ENCODE results near the gene PLAAT2. TPM values are rescaled to one million over a fixed set of nuclear protein-coding genes. Genes with fewer than 3 reads are reported as not detected.
A peak's percentile ranks its signal among the peaks of the same experiment; 100 is the strongest.
"Not testable (repeated sequence)": the region's sequence is repeated elsewhere in the genome, so short reads cannot be mapped to it uniquely, and the experiment has no call there.

PLAAT2 gene
- total and polyA plus RNA-seq, 10 of the 15 experiments (the other 5 are each of a cell fraction or from before 2014, with no cell fraction given) = 4.6 to 25.9 (median 8.6) TPM

DNA sequence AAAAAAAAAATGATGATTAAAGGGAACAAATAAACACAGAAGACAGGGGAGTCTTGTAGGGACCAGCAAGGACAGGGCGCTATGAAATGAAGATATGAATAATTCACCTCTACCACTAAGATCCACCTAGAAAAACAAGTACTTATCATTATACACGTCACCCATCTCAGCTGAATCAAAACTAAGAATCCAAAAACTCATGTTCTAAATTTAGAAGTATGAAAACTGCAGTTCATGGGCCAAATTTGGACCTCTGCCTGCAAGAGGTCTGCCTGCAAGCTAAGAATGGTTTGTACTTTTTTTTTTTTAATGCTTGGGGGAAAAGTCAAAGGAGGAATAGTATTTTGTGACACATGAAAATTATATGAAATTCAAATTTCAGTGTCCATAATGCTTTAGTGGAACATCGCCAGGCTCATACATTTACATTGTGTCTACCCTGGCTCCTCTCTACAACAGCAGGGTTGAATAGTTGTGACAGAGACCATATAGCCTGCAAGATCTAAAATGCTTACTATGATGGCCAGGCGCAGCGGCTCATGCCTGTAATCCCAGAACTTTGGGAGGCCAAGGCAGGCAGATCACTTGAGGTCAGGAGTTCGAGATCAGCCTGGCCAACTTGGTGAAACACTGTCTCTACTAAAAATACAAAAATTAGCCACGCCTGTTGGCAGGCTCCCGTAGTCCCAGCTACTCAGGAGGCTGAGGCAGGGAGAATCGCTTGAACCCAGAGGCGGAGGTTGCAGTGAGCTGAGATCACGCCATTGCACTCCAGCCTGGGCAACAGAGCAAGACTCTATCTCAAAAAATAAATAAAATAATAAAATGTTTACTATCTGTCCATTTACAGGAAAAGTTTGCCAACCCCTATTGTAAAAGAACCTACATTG, 39.4 kb upstream of the PLAAT2 start:
- H3K36me3 ChIP-seq (ENCODE audit: control insufficient read depth in 2 of 2, insufficient read depth in 2 of 2, low read length in 1 of 2); H3K4me3 ChIP-seq; ATAC-seq; H3K9me3 ChIP-seq (replicated peaks; ENCODE audit: control insufficient read depth, insufficient read depth, low read length); H4K20me1 ChIP-seq (ENCODE audit: control insufficient read depth, insufficient read depth); H3K4me1 ChIP-seq (ENCODE audit: control insufficient read depth, insufficient read depth, low read length); in situ Hi-C loops (cut with MboI); CTCF ChIA-PET; H3K4me2 ChIP-seq (ENCODE audit: control insufficient read depth, insufficient read depth); H3K27me3 ChIP-seq (replicated peaks in 1 of 2; ENCODE audit: control insufficient read depth in 2 of 2, insufficient read depth in 2 of 2, low read length in 1 of 2); H3K27ac ChIP-seq (ENCODE audit: control insufficient read depth, insufficient read depth); H3K79me2 ChIP-seq (ENCODE audit: control insufficient read depth, insufficient read depth, low read length); DNase-seq (ENCODE audit: low read depth, low spot score); H2AFZ ChIP-seq (ENCODE audit: control insufficient read depth, low read depth, low read length); H3K9ac ChIP-seq (ENCODE audit: control insufficient read depth, insufficient read depth, low read length); FAIRE-seq; intact Hi-C loops (cut with micrococcal nuclease; ENCODE audit: unreplicated experiment); BruUV-seq (replicated peaks): not testable (repeated sequence)
- WGBS (ENCODE audit: insufficient coverage, insufficient replicate concordance, low lambda C conversion rate, missing lambda C conversion rate) = 64% methylated on average over 11 of the region's 11 CpGs
- ChIA-PET SMC1A (ENCODE audit: uncharacterized antibody, unreplicated experiment) (interaction anchor here (2.3 kb wide), 1 partner anchor 25 kb away, joined by 6 read pairs; no protein-coding TSS in a partner anchor), RAD21 (ENCODE audit: unreplicated experiment) (interaction anchor here (1.2 kb wide), 1 partner anchor 82 kb away, joined by 3 read pairs; no protein-coding TSS in a partner anchor), POLR2A (interaction anchor here (1.8 kb wide), 1 partner anchor 11 kb away, joined by 4 read pairs; no protein-coding TSS in a partner anchor)

GRCh38 chr11:63599211-63600122, 36.3 kb upstream of the PLAAT2 start:
- CTCF ChIA-PET = interaction anchor here (0.7 kb wide), 1 partner anchor 32 kb away, joined by 3 read pairs; no protein-coding TSS in a partner anchor
- no peaks in the 10 kb centered on the region for H4K20me1 ChIP-seq (ENCODE audit: control insufficient read depth, insufficient read depth)
- no peak overlapping the region for H3K27ac ChIP-seq (ENCODE audit: control insufficient read depth, insufficient read depth)
- no peak overlapping the region for H3K4me2 ChIP-seq (ENCODE audit: control insufficient read depth, insufficient read depth)
- POLR2A ChIA-PET = no interaction called here
- SMC1A ChIA-PET (ENCODE audit: uncharacterized antibody, unreplicated experiment) = interaction anchor here (0.6 kb wide), 1 partner anchor 419 kb away, joined by 3 read pairs; no protein-coding TSS in a partner anchor
- no peaks in the 10 kb centered on the region for H3K9me3 ChIP-seq (replicated peaks; ENCODE audit: control insufficient read depth, insufficient read depth, low read length)
- RAD21 ChIA-PET (ENCODE audit: unreplicated experiment) = no interaction called here
- H3K9ac ChIP-seq (ENCODE audit: control insufficient read depth, insufficient read depth, low read length) = no peak overlapping the region
- H3K79me2 ChIP-seq (ENCODE audit: control insufficient read depth, insufficient read depth, low read length) = no peaks in the 10 kb centered on the region
- no peaks in the 10 kb centered on the region for H3K27me3 ChIP-seq (replicated peaks in 1 of 2; ENCODE audit: control insufficient read depth in 2 of 2, insufficient read depth in 2 of 2, low read length in 1 of 2)
- H2AFZ ChIP-seq (ENCODE audit: control insufficient read depth, low read depth, low read length) = no peak overlapping the region
- ATAC-seq (no peak), FAIRE-seq (no peak), DNase-seq (ENCODE audit: low read depth, low spot score) (no peak)
- in situ Hi-C loops (cut with MboI) (no loop called here), intact Hi-C loops (cut with micrococcal nuclease; ENCODE audit: unreplicated experiment) (no loop called here)
- 49% methylated on average over 7 of the region's 7 CpGs for WGBS (ENCODE audit: insufficient coverage, insufficient replicate concordance, low lambda C conversion rate, missing lambda C conversion rate)
- no peak overlapping the region for H3K4me3 ChIP-seq
- no TSS peak for BruUV-seq (replicated peaks)
- H3K36me3 ChIP-seq (ENCODE audit: control insufficient read depth in 2 of 2, insufficient read depth in 2 of 2, low read length in 1 of 2) = no peaks in the 10 kb centered on the region
- TF ChIP-seq, protein P1, sequence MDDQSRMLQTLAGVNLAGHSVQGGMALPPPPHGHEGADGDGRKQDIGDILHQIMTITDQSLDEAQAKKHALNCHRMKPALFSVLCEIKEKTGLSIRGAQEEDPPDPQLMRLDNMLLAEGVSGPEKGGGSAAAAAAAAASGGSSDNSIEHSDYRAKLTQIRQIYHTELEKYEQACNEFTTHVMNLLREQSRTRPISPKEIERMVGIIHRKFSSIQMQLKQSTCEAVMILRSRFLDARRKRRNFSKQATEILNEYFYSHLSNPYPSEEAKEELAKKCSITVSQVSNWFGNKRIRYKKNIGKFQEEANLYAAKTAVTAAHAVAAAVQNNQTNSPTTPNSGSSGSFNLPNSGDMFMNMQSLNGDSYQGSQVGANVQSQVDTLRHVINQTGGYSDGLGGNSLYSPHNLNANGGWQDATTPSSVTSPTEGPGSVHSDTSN (IDR thresholded peaks at IDR 0.05; ENCODE audit: insufficient replicate concordance, low read depth, low read length) = peak; percentile 79
- TF ChIP-seq, protein P2, sequence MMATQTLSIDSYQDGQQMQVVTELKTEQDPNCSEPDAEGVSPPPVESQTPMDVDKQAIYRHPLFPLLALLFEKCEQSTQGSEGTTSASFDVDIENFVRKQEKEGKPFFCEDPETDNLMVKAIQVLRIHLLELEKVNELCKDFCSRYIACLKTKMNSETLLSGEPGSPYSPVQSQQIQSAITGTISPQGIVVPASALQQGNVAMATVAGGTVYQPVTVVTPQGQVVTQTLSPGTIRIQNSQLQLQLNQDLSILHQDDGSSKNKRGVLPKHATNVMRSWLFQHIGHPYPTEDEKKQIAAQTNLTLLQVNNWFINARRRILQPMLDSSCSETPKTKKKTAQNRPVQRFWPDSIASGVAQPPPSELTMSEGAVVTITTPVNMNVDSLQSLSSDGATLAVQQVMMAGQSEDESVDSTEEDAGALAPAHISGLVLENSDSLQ (IDR thresholded peaks at IDR 0.05) = peak; percentile 85
- TF ChIP-seq NR2F1 (conservative IDR thresholded peaks at IDR 0.05) = no peak
- no peaks in the 10 kb centered on the region for H3K4me1 ChIP-seq (ENCODE audit: control insufficient read depth, insufficient read depth, low read length)

Data from GM12878 (cell line).